Measurements from ENCODE around the gene TCN2.

TCN2 gene

GRCh38 chr22:30652852-30653251 is 45.9 kb downstream of the TCN2 start:
- no peak for TF ChIP-seq Cebpa-rat (IDR thresholded peaks at IDR 0.05)
- Histone ChIP-seq H3K27ac (no peak overlapping the region), H3K4me3 (no peak overlapping the region), H4K20me1 (0 out of 22 replicates have a peak, but pooled peaks cover 0 to 3% (median 0%) of the 10 kb centered on the region in 11 experiments), H3K27me3 (no peaks in the 10 kb centered on the region), H3K9me3 (replicated peaks in 1 of 11) (no peaks in the 10 kb centered on the region), H3K36me3 (peaks cover 0 to 21% (median 0%) of the 10 kb centered on the region in 11 experiments; a peak in 7 of 22 replicates), H3K4me2 (no peak overlapping the region), H3K9ac (no peak overlapping the region), H3K4me1 (peaks cover 4 to 51% (median 28%) of the 10 kb centered on the region in 10 experiments; a peak in 18 of 20 replicates)

- no peak for TF ChIP-seq Cebpa-rat (IDR thresholded peaks at IDR 0.05)
- peaks cover 0 to 36% (median 16%) of the 10 kb centered on the region in 10 experiments; a peak in 18 of 20 replicates for H3K4me1 ChIP-seq
- no peak overlapping the region for H3K9ac ChIP-seq
- H4K20me1 ChIP-seq = no peaks in the 10 kb centered on the region; a peak in 1 of 22 replicates
- no peaks in the 10 kb centered on the region for H3K27me3 ChIP-seq
- no peak overlapping the region for H3K4me3 ChIP-seq
- no peaks in the 10 kb centered on the region for H3K9me3 ChIP-seq (replicated peaks in 1 of 11)
- peak overlapping the region in 1 of 11 experiments; percentile 2; a peak in 1 of 22 replicates for H3K4me2 ChIP-seq
- no peak overlapping the region for H3K27ac ChIP-seq
- peaks cover 0 to 21% (median 0%) of the 10 kb centered on the region in 11 experiments; a peak in 8 of 22 replicates for H3K36me3 ChIP-seq
Observed at GRCh38 chr22:30654361-30654760, 47.4 kb downstream of the TCN2 start.

GRCh38 chr22:30655532-30655931 is 48.6 kb downstream of the TCN2 start:
- H3K27me3 ChIP-seq = no peaks in the 10 kb centered on the region
- no peaks in the 10 kb centered on the region for H3K9me3 ChIP-seq (replicated peaks in 1 of 11)
- H3K36me3 ChIP-seq = peaks cover 0 to 29% (median 0%) of the 10 kb centered on the region in 11 experiments; a peak in 8 of 22 replicates
- H3K4me3 ChIP-seq = no peak overlapping the region
- H4K20me1 ChIP-seq = no peaks in the 10 kb centered on the region; a peak in 1 of 22 replicates
- TF ChIP-seq Cebpa-rat (IDR thresholded peaks at IDR 0.05) = no peak
- H3K27ac ChIP-seq = no peak overlapping the region
- H3K9ac ChIP-seq = no peak overlapping the region
- H3K4me1 ChIP-seq = peaks cover 0 to 24% (median 6%) of the 10 kb centered on the region in 10 experiments; a peak in 14 of 20 replicates
- H3K4me2 ChIP-seq = no peak overlapping the region

- Histone ChIP-seq H3K4me3 (no peak overlapping the region), H3K27me3 (no peaks in the 10 kb centered on the region), H3K27ac (no peak overlapping the region), H3K9me3 (replicated peaks in 1 of 11) (no peaks in the 10 kb centered on the region), H3K9ac (no peak overlapping the region), H3K4me2 (no peak overlapping the region), H3K4me1 (peaks cover 5 to 12% (median 10%) of the 10 kb centered on the region in 10 experiments; a peak in 17 of 20 replicates), H4K20me1 (peaks cover 0 to 15% (median 0%) of the 10 kb centered on the region in 11 experiments; a peak in 3 of 22 replicates), H3K36me3 (peaks cover 14 to 50% (median 23%) of the 10 kb centered on the region in 11 experiments; a peak in 21 of 22 replicates)
- no peak for TF ChIP-seq Cebpa-rat (IDR thresholded peaks at IDR 0.05)
Observed at GRCh38 chr22:30662040-30662439, 55.1 kb downstream of the TCN2 start.

GRCh38 chr22:30664798-30665197 is 57.8 kb downstream of the TCN2 start:
- Histone ChIP-seq H3K27ac (no peak overlapping the region), H4K20me1 (peaks cover 0 to 15% (median 0%) of the 10 kb centered on the region in 11 experiments; a peak in 2 of 22 replicates), H3K27me3 (peaks cover 0 to 8% (median 0%) of the 10 kb centered on the region in 11 experiments; a peak in 2 of 22 replicates), H3K9ac (no peak overlapping the region), H3K36me3 (peaks cover 14 to 48% (median 23%) of the 10 kb centered on the region in 11 experiments; a peak in 21 of 22 replicates), H3K9me3 (replicated peaks in 1 of 11) (no peaks in the 10 kb centered on the region), H3K4me1 (peaks cover 11 to 22% (median 19%) of the 10 kb centered on the region in 10 experiments), H3K4me2 (no peak overlapping the region), H3K4me3 (no peak overlapping the region)
- no peak for TF ChIP-seq Cebpa-rat (IDR thresholded peaks at IDR 0.05)

GRCh38 chr22:30665266-30665665 is 58.3 kb downstream of the TCN2 start:
- Histone ChIP-seq H3K4me1 (peaks cover 11 to 22% (median 19%) of the 10 kb centered on the region in 10 experiments), H3K27ac (no peak overlapping the region), H3K36me3 (peaks cover 14 to 43% (median 23%) of the 10 kb centered on the region in 11 experiments; a peak in 21 of 22 replicates), H4K20me1 (peaks cover 0 to 15% (median 0%) of the 10 kb centered on the region in 11 experiments; a peak in 2 of 22 replicates), H3K9ac (no peak overlapping the region), H3K4me3 (no peak overlapping the region), H3K4me2 (no peak overlapping the region), H3K9me3 (replicated peaks in 1 of 11) (no peaks in the 10 kb centered on the region), H3K27me3 (peaks cover 0 to 8% (median 0%) of the 10 kb centered on the region in 11 experiments; a peak in 2 of 22 replicates)
- TF ChIP-seq Cebpa-rat (IDR thresholded peaks at IDR 0.05) = no peak

GRCh38 chr22:30665786-30666185 is 58.8 kb downstream of the TCN2 start:
- Histone ChIP-seq H3K27ac (no peak overlapping the region), H3K9ac (no peak overlapping the region), H3K9me3 (replicated peaks in 1 of 11) (no peaks in the 10 kb centered on the region), H3K4me3 (no peak overlapping the region), H3K4me2 (peak overlapping the region in 9 of 11 experiments; percentile 87 to 99 (median 96); a peak in 11 of 22 replicates), H3K36me3 (peaks cover 14 to 42% (median 23%) of the 10 kb centered on the region in 11 experiments; a peak in 21 of 22 replicates), H4K20me1 (peaks cover 0 to 15% (median 0%) of the 10 kb centered on the region in 11 experiments; a peak in 2 of 22 replicates), H3K4me1 (peaks cover 11 to 22% (median 19%) of the 10 kb centered on the region in 10 experiments), H3K27me3 (peaks cover 0 to 8% (median 0%) of the 10 kb centered on the region in 11 experiments; a peak in 2 of 22 replicates)
- no peak for TF ChIP-seq Cebpa-rat (IDR thresholded peaks at IDR 0.05)

- Histone ChIP-seq H3K27me3 (peaks cover 0 to 8% (median 0%) of the 10 kb centered on the region in 11 experiments; a peak in 2 of 22 replicates), H4K20me1 (peaks cover 0 to 15% (median 0%) of the 10 kb centered on the region in 11 experiments; a peak in 2 of 22 replicates)
Observed at GRCh38 chr22:30667107-30667493, 60.1 kb downstream of the TCN2 start.

More at GRCh38 chr22:30667107-30667493, 60.1 kb downstream of the TCN2 start:
- Histone ChIP-seq H3K36me3 (peaks cover 14 to 31% (median 20%) of the 10 kb centered on the region in 11 experiments; a peak in 21 of 22 replicates), H3K4me3 (peak overlapping the region; percentile 69 to 83 (median 76)), H3K4me1 (peaks cover 11 to 22% (median 19%) of the 10 kb centered on the region in 10 experiments), H3K4me2 (peak overlapping the region; percentile 87 to 99 (median 96)), H3K9me3 (replicated peaks in 1 of 11) (no peaks in the 10 kb centered on the region), H3K9ac (peak overlapping the region; percentile 60 to 81 (median 78)), H3K27ac (peak overlapping the region; percentile 27 to 78 (median 41); a peak in 19 of 22 replicates)
- no peak for TF ChIP-seq Cebpa-rat (IDR thresholded peaks at IDR 0.05)
